BJ (cell line): ENCODE data around the gene ZFYVE28. TPM values are rescaled to one million over a fixed set of nuclear protein-coding genes. Genes with fewer than 3 reads are reported as not detected.
A peak's percentile ranks its signal among the peaks of the same experiment; 100 is the strongest.

Experiments
- CTCF ChIA-PET: fragments of 350-600 bp; formaldehyde crosslinking; extraction: SDS; loops from one replicate; lab custom pipeline; 2021; ENCODE audit warnings: antibody characterized with exemption, inconsistent platforms; lab: Yijun Ruan, JAX
- POLR2A ChIA-PET: fragments of 300-600 bp; sonication (Branson Sonifier 250); formaldehyde crosslinking; extraction: SDS; loops from one replicate; lab custom pipeline; 2021; ENCODE audit warnings: antibody characterized with exemption; lab: Charles Lee
- DNase-seq: peaks from one replicate; pipeline ENCODE4 v3.0.0-alpha.2; 2011; ENCODE audit warnings: low read depth
- H3K27me3 ChIP-seq: 2 replicates; pipeline ENCODE4 v1.6.0; 2011; ENCODE audit warnings: low read length; ENCODE audit not compliant: control insufficient read depth, insufficient read depth
- H3K36me3 ChIP-seq: 2 replicates; pipeline ENCODE4 v1.5.1; 2011; ENCODE audit warnings: low read length; ENCODE audit not compliant: control insufficient read depth, insufficient read depth
- H3K4me3 ChIP-seq: 2 replicates; pipeline ENCODE4 v1.5.1; 2011; ENCODE audit warnings: low read depth, mild to moderate bottlenecking, control low read depth, low read length
- polyA plus RNA-seq: library from polyadenylated mRNA; depleted of rRNA; stranded (reverse); fragments of >200 nt; gene quantifications from 2 replicates; pipeline ENCODE4 v1.2.3, GENCODE V29; 2011
- TF ChIP-seq, protein P1 (sequence below): IDR thresholded peaks from 2 replicates; pipeline ENCODE4 v1.5.1; 2011; ENCODE audit warnings: low read depth, mild to moderate bottlenecking, control low read depth, inconsistent platforms, low read length, moderate library complexity; ENCODE audit not compliant: insufficient read depth

Gene ZFYVE28
- polyA plus RNA-seq, 1 experiment, result 4.4 TPM

DNA sequence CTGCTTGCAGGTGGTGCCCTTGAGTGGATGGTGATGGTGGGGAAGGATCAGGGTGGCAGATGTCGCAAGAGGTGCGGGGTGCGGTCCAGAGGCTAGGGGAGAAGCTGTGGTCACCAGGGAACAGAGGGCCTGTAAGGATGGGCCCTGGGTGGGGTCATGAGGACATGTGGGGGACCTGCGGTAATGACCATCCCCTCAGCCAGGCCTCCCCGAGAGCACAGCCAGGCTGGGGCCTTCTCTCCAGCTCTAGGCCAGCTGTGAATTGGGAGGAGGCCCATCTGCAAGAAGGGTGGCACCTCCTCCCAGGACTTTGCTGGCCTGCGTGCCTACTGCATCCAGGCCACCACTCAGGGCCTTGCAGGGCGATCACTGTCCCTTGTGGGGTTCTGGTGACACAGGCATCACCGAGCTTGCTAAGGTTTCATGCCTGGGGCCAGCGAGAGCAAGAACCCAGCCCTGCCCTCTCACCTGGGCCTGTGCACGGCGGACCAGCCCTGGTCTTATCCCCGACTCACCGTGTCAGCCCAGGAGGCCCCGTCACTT lies 122.5 kb downstream of the ZFYVE28 start:
- DNase-seq, result no peak
- CTCF ChIA-PET, result no interaction called here
- TF ChIP-seq, protein P1, sequence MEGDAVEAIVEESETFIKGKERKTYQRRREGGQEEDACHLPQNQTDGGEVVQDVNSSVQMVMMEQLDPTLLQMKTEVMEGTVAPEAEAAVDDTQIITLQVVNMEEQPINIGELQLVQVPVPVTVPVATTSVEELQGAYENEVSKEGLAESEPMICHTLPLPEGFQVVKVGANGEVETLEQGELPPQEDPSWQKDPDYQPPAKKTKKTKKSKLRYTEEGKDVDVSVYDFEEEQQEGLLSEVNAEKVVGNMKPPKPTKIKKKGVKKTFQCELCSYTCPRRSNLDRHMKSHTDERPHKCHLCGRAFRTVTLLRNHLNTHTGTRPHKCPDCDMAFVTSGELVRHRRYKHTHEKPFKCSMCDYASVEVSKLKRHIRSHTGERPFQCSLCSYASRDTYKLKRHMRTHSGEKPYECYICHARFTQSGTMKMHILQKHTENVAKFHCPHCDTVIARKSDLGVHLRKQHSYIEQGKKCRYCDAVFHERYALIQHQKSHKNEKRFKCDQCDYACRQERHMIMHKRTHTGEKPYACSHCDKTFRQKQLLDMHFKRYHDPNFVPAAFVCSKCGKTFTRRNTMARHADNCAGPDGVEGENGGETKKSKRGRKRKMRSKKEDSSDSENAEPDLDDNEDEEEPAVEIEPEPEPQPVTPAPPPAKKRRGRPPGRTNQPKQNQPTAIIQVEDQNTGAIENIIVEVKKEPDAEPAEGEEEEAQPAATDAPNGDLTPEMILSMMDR, result no peak
- Histone ChIP-seq H3K4me3 (no peak overlapping the region), H3K27me3 (peaks cover 2% of the 10 kb centered on the region), H3K36me3 (no peaks in the 10 kb centered on the region)
- POLR2A ChIA-PET, result no interaction called here

DNA sequence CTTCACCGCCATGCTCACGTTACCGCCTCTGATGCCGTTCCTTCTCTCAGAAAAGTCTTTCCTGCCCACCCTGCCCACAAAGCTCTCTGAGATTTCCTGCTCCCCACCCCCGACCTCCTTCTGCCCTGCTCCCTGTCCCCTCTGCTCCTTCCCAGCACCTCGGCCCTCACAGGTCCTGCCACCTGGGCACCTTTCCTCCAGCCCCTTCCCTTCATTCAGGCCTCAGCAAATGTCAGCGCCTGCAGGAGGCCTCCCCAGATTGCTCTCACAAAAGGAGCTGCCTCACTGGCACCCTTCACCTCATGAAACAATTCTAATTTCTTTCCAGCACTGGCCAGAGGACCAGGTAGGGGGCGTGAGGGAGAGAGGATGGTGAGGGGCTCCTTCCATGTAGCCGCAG lies 122.9 kb downstream of the ZFYVE28 start:
- Histone ChIP-seq H3K36me3 (no peaks in the 10 kb centered on the region), H3K4me3 (no peak overlapping the region), H3K27me3 (peaks cover 2% of the 10 kb centered on the region)
- no peak for DNase-seq
- ChIA-PET CTCF (no interaction called here), POLR2A (no interaction called here)
- TF ChIP-seq, protein P1, result no peak

DNA sequence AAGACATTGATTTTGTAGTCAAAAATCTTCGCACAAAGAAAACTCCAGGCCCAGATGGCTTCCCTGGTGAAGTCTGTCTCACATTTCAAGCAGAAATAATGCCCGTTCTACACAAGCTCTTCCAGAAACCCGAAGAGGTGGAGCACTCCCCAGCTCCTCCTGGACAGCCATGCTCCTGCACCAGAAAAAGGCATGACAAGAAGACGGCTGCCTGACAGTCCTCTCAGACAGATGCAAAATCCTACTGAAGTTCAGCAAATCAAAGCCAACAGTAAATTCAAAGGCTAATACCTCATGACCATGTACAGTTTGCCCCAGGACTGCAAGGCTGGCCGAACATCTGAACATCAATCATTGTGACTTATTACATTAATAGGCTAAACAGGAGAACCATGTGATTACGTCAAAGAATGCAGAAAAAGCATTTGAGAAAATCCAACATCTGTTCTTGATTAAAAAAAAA lies 125.8 kb downstream of the ZFYVE28 start:
- ChIA-PET CTCF (interaction anchor here (0.6 to 0.7 kb wide), 3 partner anchors 34 to 350 kb away, joined by 3 read pairs; no protein-coding TSS in a partner anchor), POLR2A (no interaction called here)
- no peaks in the 10 kb centered on the region for H3K36me3 ChIP-seq

GRCh38 chr4:2291705-2292645 lies 126.5 kb downstream of the ZFYVE28 start:
- ChIA-PET CTCF (interaction anchor here (0.7 to 1.2 kb wide), 2 partner anchors 26 to 58 kb away, joined by 3 read pairs; no protein-coding TSS in a partner anchor), POLR2A (no interaction called here)
- H3K27me3 ChIP-seq, result no peaks in the 10 kb centered on the region
- no peak for DNase-seq
- no peak overlapping the region for H3K4me3 ChIP-seq
- TF ChIP-seq, protein P1, result no peak
- no peaks in the 10 kb centered on the region for H3K36me3 ChIP-seq

More for the DNA sequence above, 125.8 kb downstream of the ZFYVE28 start:
- Histone ChIP-seq H3K4me3 (no peak overlapping the region), H3K27me3 (no peaks in the 10 kb centered on the region)
- TF ChIP-seq, protein P1, result no peak
- DNase-seq, result peak; percentile 49
